Cardiac fibroblast (primary cell): ENCODE measurements around the gene ZNF165.
"Not testable (repeated sequence)": the region's sequence is repeated elsewhere in the genome, so short reads cannot be mapped to it uniquely, and the experiment has no call there.

Experiments
- DNase-seq, 2 donors: peaks; one replicate each; pipeline versions ENCODE4 v3.0.0 to v3.0.0-alpha.2; 2010; ENCODE audit warnings: low read depth in 2 of 2
- H3K4me3 ChIP-seq, 2 donors: replicated peaks in 1 of 2; 1 replicate in 1 of 2; 2 replicates in 1 of 2; pipeline ENCODE4 v1.5.1; 2011; ENCODE audit warnings: low read depth in 2 of 2, low read length in 2 of 2, mild to moderate bottlenecking in 2 of 2, moderate library complexity in 1 of 2
- CTCF ChIP-seq: IDR thresholded peaks from one replicate; pipeline ENCODE4 v1.5.1; 2011; ENCODE audit warnings: low read depth, mild to moderate bottlenecking, low read length, inconsistent platforms

ZNF165 gene

GRCh38 chr6:28080631-28081485 lies 490 bp downstream of the ZNF165 start:
- TF ChIP-seq CTCF = no peak
- peak; percentile 98 to 99 for DNase-seq
- peak overlapping the region; percentile 72 to 92 for H3K4me3 ChIP-seq

GRCh38 chr6:28081486-28081751 lies 1.1 kb downstream of the ZNF165 start:
- TF ChIP-seq CTCF = no peak
- DNase-seq = no peak
- peak overlapping the region; percentile 72 to 92 for H3K4me3 ChIP-seq

- no peak overlapping the region for H3K4me3 ChIP-seq
- DNase-seq = no peak
- TF ChIP-seq CTCF = no peak
These were observed 2.6 kb downstream of the ZNF165 start for GRCh38 chr6:28082939-28083338.

GRCh38 chr6:28089054-28089453 lies 8.7 kb downstream of the ZNF165 start:
- TF ChIP-seq CTCF = no peak
- no peak for DNase-seq
- H3K4me3 ChIP-seq = no peak overlapping the region

GRCh38 chr6:28090917-28091586 lies 10.7 kb downstream of the ZNF165 start:
- no peak for DNase-seq
- peak overlapping the region; percentile 30 to 31 for H3K4me3 ChIP-seq
- TF ChIP-seq CTCF = no peak

- H3K4me3 ChIP-seq, DNase-seq: not testable (repeated sequence)
These were observed 21.9 kb downstream of the ZNF165 start for GRCh38 chr6:28102222-28102621.

- H3K4me3 ChIP-seq, DNase-seq: not testable (repeated sequence)
These were observed 22.3 kb downstream of the ZNF165 start for GRCh38 chr6:28102699-28103098.
